Measurements from ENCODE around the gene CRYBA2. TPM values are rescaled to one million over a fixed set of nuclear protein-coding genes. Genes with fewer than 3 reads are reported as not detected.

The CRYBA2 gene
- total and polyA plus RNA-seq, 2 of the 8 experiments (the other 6 are each of a cell fraction or from before 2014, with no cell fraction given), result not detected

DNA sequence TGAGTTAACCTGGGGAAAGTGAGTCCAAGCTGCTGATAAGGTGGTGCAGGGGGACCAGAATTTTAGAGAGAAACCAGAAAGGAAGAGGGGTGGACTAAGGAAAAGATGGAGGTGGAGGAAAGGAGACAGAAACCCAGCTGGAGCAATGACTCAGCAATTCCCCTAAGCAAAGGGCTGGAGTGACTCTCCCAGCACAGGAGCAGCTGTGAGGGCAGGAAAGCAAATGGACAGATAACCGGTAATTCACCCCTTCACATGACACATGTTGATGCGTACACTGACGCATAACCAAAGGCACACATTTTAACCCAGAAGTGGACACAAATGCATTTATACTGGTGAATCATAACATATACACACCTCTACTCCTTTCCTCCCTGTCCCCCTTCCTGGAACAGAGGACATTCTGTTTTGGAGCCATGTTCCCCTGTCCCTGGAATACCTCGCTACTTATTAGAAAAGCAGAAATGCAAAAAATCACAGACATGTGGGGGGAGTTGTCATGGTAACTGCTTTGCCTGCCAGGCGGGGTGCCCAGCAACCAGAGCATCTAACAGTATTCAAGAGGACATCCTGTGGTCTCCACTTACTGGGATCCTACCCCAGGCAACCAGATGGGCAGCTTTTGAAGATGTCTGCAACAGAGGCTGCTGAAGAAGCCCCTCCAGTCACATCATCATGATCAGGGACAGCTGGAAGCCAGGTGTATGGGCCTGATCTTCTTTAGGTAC is 29.0 kb downstream of the CRYBA2 start (continued):
- TF ChIP-seq TAF1 (IDR thresholded peaks at IDR 0.05; ENCODE audit: low read depth, low read length) (peak; percentile 39; the same call in 1 of the 2 replicates), TBP (IDR thresholded peaks at IDR 0.05; ENCODE audit: low read depth, low read length) (no peak), ASH2L (IDR thresholded peaks at IDR 0.05; ENCODE audit: low read length) (no peak), SIX5 (IDR thresholded peaks at IDR 0.05; ENCODE audit: low read depth, low read length) (no peak), CBX5 (IDR thresholded peaks at IDR 0.05; ENCODE audit: low read depth, low read length) (no peak)
